WI38 (cell line): ENCODE results near the gene SLC6A17.

Experiments used
- H3K4me3 ChIP-seq: 2 replicates; pipeline ENCODE4 v1.5.1; 2011; ENCODE audit warnings: low read depth, mild to moderate bottlenecking, control low read depth, low read length
- TF ChIP-seq, protein P1 (sequence below): IDR thresholded peaks from 2 replicates; pipeline ENCODE4 v1.5.1; 2012; ENCODE audit warnings: low read depth, mild to moderate bottlenecking, control low read depth, low read length

SLC6A17 gene

DNA sequence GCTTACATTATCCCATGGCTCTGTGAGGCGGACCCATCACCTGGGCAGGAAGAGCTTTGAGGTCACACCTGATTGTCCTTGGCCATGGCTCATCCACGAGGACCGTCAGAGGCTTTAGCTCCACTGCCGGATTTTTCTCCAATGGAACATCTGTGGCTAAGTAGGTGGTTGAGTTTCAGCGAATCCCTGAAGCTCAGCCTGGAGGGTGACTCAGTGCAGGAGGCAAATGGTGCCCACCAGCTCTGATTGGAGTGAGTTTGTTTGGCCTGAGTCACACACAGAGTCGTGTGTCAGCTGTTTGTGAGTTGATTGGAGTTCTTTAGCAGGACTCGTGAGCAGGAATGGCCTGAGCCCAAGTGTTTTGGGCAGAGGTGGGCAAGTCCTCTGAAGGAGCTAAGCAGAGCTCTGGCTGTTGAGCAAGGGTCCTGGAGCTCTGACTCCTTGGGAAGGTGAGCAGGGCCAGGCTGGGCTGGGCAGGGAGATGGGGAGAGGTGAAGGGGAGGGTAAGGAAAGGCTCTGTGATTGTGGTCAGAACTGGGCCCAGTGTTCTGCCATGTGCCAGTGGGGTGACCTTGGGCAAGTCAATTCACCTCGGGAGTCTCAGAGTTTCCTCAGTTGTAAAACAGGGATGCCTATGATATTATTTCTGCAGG is 2.0 kb downstream of the SLC6A17 start:
- no peak overlapping the region for H3K4me3 ChIP-seq
- TF ChIP-seq, protein P1, sequence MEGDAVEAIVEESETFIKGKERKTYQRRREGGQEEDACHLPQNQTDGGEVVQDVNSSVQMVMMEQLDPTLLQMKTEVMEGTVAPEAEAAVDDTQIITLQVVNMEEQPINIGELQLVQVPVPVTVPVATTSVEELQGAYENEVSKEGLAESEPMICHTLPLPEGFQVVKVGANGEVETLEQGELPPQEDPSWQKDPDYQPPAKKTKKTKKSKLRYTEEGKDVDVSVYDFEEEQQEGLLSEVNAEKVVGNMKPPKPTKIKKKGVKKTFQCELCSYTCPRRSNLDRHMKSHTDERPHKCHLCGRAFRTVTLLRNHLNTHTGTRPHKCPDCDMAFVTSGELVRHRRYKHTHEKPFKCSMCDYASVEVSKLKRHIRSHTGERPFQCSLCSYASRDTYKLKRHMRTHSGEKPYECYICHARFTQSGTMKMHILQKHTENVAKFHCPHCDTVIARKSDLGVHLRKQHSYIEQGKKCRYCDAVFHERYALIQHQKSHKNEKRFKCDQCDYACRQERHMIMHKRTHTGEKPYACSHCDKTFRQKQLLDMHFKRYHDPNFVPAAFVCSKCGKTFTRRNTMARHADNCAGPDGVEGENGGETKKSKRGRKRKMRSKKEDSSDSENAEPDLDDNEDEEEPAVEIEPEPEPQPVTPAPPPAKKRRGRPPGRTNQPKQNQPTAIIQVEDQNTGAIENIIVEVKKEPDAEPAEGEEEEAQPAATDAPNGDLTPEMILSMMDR, result no peak

DNA sequence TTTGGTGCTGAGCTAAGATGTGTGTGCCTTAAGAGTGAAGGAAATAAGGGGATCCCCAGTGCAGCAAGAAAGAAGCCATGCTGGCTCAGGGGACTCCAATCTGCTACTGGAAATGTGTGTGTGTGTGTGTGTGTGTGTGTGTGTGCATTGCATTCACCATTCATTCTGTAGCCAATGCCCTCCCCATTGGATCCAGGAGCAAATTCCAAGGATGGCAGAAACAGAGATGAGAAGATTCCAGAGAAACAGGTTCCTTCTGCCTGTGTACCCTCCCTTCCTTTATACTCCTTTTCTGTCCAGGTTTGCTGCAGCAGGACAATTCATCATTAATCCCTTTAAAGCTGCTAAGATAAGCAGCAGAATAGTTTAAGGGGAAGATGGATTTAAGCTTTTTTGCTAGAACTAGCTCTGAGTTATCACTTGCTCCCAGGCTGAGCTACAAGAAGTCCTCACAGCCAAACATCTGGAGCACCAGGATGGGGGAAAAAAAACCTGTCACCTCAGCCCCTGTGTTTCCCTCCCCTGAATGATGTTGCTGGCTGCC is 3.2 kb downstream of the SLC6A17 start:
- H3K4me3 ChIP-seq, result no peak overlapping the region
- TF ChIP-seq, protein P1, result no peak

DNA sequence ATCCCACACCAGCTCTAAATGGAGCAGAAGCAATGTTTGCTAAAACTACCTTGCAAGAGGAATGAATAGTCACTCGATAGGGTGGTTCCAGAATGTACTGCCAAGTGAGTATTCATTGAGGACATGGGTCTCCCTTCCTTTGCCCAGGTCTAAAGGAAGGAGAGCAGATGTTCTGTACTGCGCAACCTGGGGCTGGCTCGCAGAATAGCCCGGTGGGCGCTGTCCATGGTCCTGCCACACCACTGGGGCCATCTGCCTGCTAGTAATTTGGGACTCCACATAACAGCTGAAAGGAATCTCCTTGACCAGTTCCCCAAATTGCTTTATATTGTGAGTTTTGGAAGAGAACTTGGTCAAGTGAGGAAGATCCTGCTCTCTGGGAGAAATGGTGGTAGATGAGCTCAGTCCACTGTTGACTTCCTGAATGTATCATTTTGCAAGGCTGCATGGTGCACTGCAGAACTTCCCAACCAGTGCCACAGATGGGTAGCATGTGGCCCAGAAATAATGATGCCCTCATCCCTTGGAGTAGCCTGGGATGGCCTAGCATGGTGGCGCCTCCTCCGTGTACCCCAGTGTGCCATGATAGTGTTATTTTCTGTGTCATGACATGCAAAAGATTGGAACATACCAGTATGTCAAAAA is 5.7 kb downstream of the SLC6A17 start:
- no peak overlapping the region for H3K4me3 ChIP-seq
- TF ChIP-seq, protein P1, result no peak

DNA sequence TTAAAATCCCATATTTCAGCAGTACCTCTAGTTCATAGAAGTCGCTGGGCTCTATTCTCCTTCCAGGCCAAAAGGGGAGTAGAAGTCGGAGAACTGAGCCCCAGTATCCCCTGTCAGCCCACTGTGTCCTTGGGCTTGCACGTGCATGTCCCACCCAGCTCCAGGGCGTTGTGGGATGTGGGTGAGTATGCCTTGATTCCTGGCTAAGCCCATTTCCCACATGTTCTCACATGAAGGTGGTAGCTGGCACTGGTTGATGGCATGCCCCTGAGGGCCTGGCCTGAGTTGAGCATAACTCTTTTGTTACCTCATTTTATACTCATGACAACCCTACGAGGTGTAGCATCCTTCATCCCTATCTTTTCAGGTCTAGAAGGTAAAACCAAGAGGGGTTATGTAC is 8.0 kb downstream of the SLC6A17 start:
- no peak overlapping the region for H3K4me3 ChIP-seq
- TF ChIP-seq, protein P1, result no peak

DNA sequence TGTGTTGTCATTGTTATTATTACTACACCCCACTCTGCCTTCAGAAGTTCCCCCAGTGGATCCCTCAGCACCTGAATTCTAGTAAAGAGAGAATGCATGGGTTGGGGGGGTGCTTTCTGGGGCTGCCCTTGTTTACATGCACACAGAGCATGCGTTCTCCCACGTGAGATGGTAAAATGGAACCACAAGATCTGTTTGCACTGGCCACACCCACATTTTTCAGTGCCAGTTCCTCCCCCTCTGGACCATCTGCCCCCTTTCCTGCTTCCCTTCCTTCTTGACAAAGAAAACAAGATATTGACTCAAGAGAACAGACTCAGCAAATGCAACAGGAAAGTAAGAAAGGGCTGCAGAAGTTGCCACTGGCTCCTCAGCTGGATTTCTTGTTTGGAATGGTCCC is 8.9 kb downstream of the SLC6A17 start:
- no peak overlapping the region for H3K4me3 ChIP-seq
- TF ChIP-seq, protein P1, result no peak

DNA sequence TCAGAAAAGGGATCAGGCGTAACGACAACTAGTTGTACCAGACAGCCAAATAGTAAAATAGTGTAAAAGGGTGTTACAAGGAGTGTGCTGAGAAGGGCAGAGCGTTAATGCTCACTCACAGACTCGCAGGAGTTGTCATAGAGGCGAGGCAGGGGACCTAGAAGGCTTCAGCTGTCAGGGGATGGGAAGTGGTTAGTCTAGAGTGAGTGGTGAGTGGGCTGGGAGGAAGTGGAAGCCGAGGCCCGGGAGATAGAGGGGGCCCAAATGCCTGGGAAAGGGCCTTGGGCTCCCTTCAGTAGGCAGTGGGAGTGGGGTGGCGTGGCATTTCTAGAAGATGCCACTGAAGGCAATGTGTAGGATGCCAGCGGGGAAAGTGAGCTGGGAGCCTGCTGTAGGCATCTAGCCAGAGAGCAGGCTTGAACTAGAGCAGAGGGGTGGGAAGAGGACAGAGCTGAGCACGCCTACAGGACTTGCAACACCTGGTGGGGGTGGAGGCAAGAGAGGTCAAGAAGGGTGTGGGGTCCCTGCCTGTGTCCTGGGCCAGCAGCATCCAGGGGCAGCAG is 10.3 kb downstream of the SLC6A17 start:
- TF ChIP-seq, protein P1, result no peak
- no peak overlapping the region for H3K4me3 ChIP-seq

DNA sequence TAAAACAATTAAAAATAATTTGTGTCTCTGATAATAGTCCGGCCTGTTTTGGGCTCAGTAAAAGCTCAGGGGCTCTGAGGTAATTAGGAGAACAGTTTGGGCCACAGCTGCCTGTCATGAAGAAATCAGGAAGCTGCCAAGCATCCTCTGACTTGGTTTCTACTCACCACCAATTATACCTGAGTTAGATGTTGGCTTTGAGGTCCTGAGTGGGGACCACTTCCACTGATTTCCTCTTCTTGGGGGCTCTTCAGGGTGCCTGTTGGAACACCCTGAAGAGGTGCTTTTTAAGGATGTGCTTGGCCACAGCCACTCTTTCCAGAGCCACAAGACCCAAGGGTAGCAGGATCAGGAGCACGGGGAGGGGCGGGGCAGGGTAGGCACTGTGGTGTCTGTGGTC is 10.9 kb downstream of the SLC6A17 start:
- TF ChIP-seq, protein P1, result no peak
- no peak overlapping the region for H3K4me3 ChIP-seq
